Measurements from ENCODE around the gene HS6ST3.

GRCh38 chr13:96089749-96090239 is at the start of gene HS6ST3:
- no peak for TF ChIP-seq CTCF (IDR thresholded peaks at IDR 0.05; ENCODE audit: extremely low read depth in 1 of 2, insufficient read depth in 1 of 2, low read depth in 1 of 2, low read length in 2 of 2)
- no peak for TF ChIP-seq POLR2A (IDR thresholded peaks at IDR 0.05; ENCODE audit: low read depth, low read length)
- no peak for TF ChIP-seq POLR2AphosphoS5 (IDR thresholded peaks at IDR 0.05; ENCODE audit: insufficient read depth, low read depth, low read length)
- TF ChIP-seq JUN (IDR thresholded peaks at IDR 0.05; ENCODE audit: borderline replicate concordance, insufficient read depth, insufficient read length, low read depth): no peak

All from endothelial cell of umbilical vein (primary cell).